GM12864 (cell line): ENCODE data around the gene PTK6.
A peak's percentile ranks its signal among the peaks of the same experiment; 100 is the strongest.

Experiments
- DNase-seq: peaks from one replicate; pipeline ENCODE4 v3.0.0-alpha.2; 2011; ENCODE audit warnings: low read depth
- H3K4me3 ChIP-seq: 2 replicates; pipeline ENCODE4 v1.5.1; 2011; ENCODE audit warnings: mild to moderate bottlenecking, low read depth, low read length, control low read depth
- CTCF ChIP-seq: IDR thresholded peaks from 2 replicates; pipeline ENCODE4 v1.5.1; 2011; ENCODE audit warnings: low read depth, mild to moderate bottlenecking, moderate library complexity, low read length, control low read depth, inconsistent platforms; ENCODE audit errors: missing control alignments

Gene PTK6

DNA sequence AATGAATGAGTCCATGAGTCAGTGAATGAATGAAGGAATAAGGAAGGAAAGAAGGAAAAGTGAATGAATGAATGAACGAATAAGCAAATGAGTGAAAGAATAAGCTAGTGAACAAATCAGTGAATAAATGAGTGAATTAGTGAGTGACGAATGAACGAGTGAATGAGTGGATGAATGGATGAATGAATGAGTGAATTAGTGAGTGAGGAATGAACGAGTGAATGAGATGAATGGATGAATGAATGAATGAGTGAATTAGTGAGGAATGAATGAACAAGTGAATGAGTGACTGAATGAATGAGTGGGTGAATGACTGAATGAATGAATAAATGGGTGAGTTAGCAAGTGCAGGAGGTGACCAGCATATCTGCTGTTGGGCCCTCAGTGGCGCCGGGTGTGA is 6.6 kb upstream of the PTK6 start:
- H3K4me3 ChIP-seq, result no peak overlapping the region
- TF ChIP-seq CTCF, result no peak
- no peak for DNase-seq

DNA sequence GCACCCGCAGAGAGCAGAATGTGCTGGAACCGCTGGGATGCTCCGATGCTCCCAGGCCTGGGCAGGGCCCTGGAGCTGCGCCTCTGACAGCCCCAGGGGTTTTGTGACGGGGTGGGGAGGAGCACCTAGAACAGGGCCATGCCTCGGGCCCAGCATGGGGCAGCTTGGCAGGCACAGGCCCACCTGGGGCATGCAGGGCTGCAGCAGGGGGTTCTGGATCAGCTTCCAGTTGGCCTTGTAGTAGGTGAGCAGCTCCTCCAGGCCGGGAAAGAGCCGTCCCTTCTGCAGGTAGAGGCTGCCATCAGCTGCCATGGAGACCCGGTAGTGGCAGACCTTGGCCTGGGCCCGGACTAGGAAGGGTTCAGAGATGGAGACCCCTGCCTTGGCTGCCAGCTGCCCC is 6.0 kb upstream of the PTK6 start:
- H3K4me3 ChIP-seq, result peak overlapping the region; percentile 51
- TF ChIP-seq CTCF, result no peak
- DNase-seq, result no peak

DNA sequence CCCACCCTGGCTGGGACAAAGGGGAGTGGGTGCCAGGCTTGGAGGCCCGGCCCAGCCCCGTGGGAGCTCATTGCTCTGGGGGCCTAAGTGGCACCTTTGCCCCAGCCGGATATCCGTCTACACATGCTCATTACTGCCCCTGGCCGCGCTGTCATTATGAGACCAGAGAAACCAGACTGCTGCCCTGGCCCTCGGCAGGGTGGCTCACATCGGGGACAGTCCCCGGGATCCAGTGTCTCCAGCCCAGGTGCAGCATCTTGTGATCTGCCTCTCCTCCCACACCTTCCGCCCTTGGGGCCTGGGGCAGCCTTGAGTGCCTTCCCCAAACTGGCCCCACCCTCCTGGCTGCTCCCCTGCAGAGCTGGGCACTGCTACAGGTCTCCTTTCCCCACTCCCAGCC is 5.5 kb upstream of the PTK6 start:
- no peak for TF ChIP-seq CTCF
- DNase-seq, result peak; percentile 57
- peak overlapping the region; percentile 51 for H3K4me3 ChIP-seq

DNA sequence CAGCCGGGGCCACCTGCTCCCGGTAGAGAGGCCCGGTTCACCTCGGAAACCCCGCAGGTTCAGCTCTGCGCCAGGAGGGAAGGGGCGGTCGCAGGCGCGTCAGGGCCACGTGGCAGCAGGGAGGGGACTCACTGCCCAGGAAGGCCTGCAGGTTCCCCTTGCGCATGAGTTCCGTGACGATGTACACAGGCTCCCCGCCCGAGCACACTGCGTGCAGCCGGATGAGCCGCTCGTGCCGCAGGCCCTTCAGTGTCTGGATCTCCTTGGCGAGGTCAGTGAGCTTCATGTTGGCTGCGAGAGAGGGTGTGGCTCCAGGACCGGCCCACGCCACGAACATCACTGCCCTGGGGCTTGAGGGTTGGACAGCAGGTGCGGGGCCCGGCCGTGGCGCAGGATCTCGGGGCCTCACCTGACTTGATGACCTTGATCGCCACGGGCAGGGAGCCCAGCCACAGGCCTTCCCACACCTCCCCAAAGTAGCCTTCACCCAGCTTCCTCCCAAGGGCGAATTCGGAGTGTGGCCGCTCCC is 4.9 kb upstream of the PTK6 start:
- no peak for TF ChIP-seq CTCF
- H3K4me3 ChIP-seq, result peak overlapping the region; percentile 51
- DNase-seq, result no peak

GRCh38 chr20:63541371-63541770 is 4.2 kb upstream of the PTK6 start:
- TF ChIP-seq CTCF, result no peak
- DNase-seq, result no peak
- peak overlapping the region; percentile 51 for H3K4me3 ChIP-seq

- no peak for DNase-seq
- H3K4me3 ChIP-seq, result no peak overlapping the region
- TF ChIP-seq CTCF, result no peak
Measured at GRCh38 chr20:63540417-63541186, 3.4 kb upstream of the PTK6 start.
